MCF 10A (cell line): ENCODE results near the gene FECH. TPM values are rescaled to one million over a fixed set of nuclear protein-coding genes. Genes with fewer than 3 reads are reported as not detected.

ENCODE experiments used
- BruUV-seq: library from RNA; stranded (reverse); fragments of 400-500 nt; replicated peaks from 2 replicates; lab custom pipeline; 2021; lab: Mats Ljungman, UMichigan
- CTCF ChIA-PET: fragments of 300-600 bp; sonication (Branson Sonifier 250); formaldehyde crosslinking; extraction: SDS; loops from one replicate; lab custom pipeline; 2021; ENCODE audit warnings: antibody characterized with exemption, inconsistent platforms; lab: Yijun Ruan, JAX
- POLR2A ChIA-PET: fragments of 300-600, 350-650 bp; sonication (Branson Sonifier 250); formaldehyde crosslinking; extraction: SDS; loops from one replicate; lab custom pipeline; 2020; ENCODE audit warnings: antibody characterized with exemption, inconsistent platforms; lab: Yijun Ruan, JAX
- DNase-seq: peaks from one replicate; pipeline ENCODE4 v3.0.0-alpha.2; 2018; ENCODE audit not compliant: unreplicated experiment
- H3K27ac Mint-ChIP-seq: one replicate; pipeline ENCODE4 v1.8.0; 2022; ENCODE audit warnings: mild to moderate bottlenecking, low read depth, mixed read lengths; ENCODE audit not compliant: unreplicated experiment
- H3K27me3 Mint-ChIP-seq: one replicate; pipeline ENCODE4 v1.8.0; 2022; ENCODE audit warnings: mixed read lengths; ENCODE audit not compliant: insufficient read depth, unreplicated experiment
- H3K36me3 Mint-ChIP-seq: one replicate; pipeline ENCODE4 v1.8.0; 2022; ENCODE audit warnings: mild to moderate bottlenecking, moderate library complexity, mixed read lengths; ENCODE audit not compliant: insufficient read depth, unreplicated experiment
- H3K4me1 Mint-ChIP-seq: one replicate; pipeline ENCODE4 v1.8.0; 2022; ENCODE audit warnings: mixed read lengths; ENCODE audit not compliant: insufficient read depth, unreplicated experiment
- H3K4me3 Mint-ChIP-seq: one replicate; pipeline ENCODE4 v1.8.0; 2022; ENCODE audit warnings: mild to moderate bottlenecking, moderate library complexity, mixed read lengths; ENCODE audit not compliant: unreplicated experiment
- H3K9me3 Mint-ChIP-seq: one replicate; pipeline ENCODE4 v1.8.0; 2022; ENCODE audit warnings: mixed read lengths; ENCODE audit not compliant: unreplicated experiment
- CTCF ChIP-seq: fragments of 200-600 bp; IDR thresholded peaks from one replicate; pipeline ENCODE4 v1.8.0; 2022; ENCODE audit warnings: antibody characterized with exemption, mild to moderate bottlenecking; ENCODE audit not compliant: unreplicated experiment
- intact Hi-C: fragments of 100-400 bp; cut with micrococcal nuclease; formaldehyde crosslinking; loops from 2 replicates; pipeline ENCODE4 v1.14.1; 2022
- total RNA-seq: library from RNA; stranded (reverse); gene quantifications from 2 replicates; pipeline ENCODE4 v1.2.3, GENCODE V29; 2022

FECH gene
- total RNA-seq, 1 experiment from 2014 or later = 23.4 TPM

DNA sequence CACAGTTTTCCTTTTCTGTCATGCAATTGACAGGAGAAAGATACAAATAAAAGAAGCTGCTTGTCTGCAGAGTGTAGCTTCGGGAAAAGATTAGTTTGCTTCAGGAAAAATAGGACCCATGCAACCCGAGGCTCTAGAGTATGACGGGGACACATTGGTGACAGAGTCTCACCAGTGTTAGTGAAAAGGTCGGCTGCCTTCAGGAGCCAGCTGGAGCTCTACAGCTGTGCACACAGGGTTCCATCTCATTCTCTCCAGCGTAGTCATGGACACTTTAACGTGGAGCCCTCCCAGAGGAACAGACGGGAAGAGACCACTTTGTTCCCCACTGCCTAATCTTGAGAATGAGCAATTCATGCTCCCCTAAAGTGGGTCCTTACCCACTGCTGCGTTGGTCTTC is 42.9 kb downstream of the FECH start:
- no peak for TF ChIP-seq CTCF
- Mint-ChIP-seq H3K27me3 (no peaks in the 10 kb centered on the region), H3K27ac (no peak overlapping the region), H3K9me3 (no peaks in the 10 kb centered on the region), H3K36me3 (peaks cover 4% of the 10 kb centered on the region), H3K4me1 (no peaks in the 10 kb centered on the region), H3K4me3 (no peak overlapping the region)
- no TSS peak for BruUV-seq
- no peak for DNase-seq
- ChIA-PET CTCF (interaction anchor here (0.8 to 1.6 kb wide), 3 partner anchors 18 to 734 kb away, joined by 4 read pairs; no protein-coding TSS in a partner anchor), POLR2A (no interaction called here)
- intact Hi-C loops = no loop called here

DNA sequence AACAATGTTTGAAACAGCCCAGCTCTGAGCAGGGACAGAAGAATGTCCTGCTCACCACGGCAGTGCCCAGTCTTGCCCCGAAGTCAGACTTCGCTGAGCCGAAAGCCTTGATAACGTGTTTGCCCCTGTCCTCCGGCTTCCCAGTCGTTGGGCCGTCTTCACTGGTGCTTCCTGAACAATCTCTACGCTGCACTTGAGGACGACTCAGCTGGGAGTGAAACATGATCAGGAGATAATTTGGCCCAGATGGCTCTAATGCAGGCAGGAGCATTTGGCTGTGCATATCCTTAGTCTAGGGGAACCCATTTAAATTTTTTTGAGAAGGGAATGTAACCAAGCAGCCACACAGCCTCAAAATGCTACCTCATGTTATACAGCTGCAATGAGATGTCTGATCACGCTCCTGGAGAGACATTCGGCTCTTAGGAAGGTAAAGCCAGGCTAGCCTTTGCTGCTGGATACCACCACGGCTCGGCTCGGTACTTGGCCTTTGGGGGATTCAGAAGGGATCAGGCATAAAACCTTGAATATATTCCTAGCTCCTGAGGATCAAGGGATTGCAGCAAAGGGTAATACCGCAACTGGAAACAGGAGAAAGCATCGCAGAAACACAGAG is 43.6 kb downstream of the FECH start:
- TF ChIP-seq CTCF = no peak
- Mint-ChIP-seq H3K27ac (no peak overlapping the region), H3K4me3 (no peak overlapping the region), H3K36me3 (peaks cover 4% of the 10 kb centered on the region), H3K4me1 (no peaks in the 10 kb centered on the region), H3K27me3 (no peaks in the 10 kb centered on the region), H3K9me3 (no peaks in the 10 kb centered on the region)
- BruUV-seq = no TSS peak
- intact Hi-C loops = no loop called here
- POLR2A ChIA-PET = no interaction called here
- no peak for DNase-seq
- CTCF ChIA-PET = interaction anchor here (1.1 to 1.6 kb wide), 2 partner anchors 19 to 96 kb away, joined by 4 read pairs; no protein-coding TSS in a partner anchor

- BruUV-seq = no TSS peak
- H3K27ac Mint-ChIP-seq = no peak overlapping the region
Observed at GRCh38 chr18:57542126-57542525, 44.4 kb downstream of the FECH start.

GRCh38 chr18:57539702-57540101 is 46.8 kb downstream of the FECH start:
- H3K27ac Mint-ChIP-seq = no peak overlapping the region

More at GRCh38 chr18:57542126-57542525, 44.4 kb downstream of the FECH start:
- peaks cover 4% of the 10 kb centered on the region for H3K36me3 Mint-ChIP-seq
- ChIA-PET CTCF (no interaction called here), POLR2A (no interaction called here)
- no peak overlapping the region for H3K4me3 Mint-ChIP-seq
- H3K27me3 Mint-ChIP-seq = no peaks in the 10 kb centered on the region
- no peaks in the 10 kb centered on the region for H3K4me1 Mint-ChIP-seq
- H3K9me3 Mint-ChIP-seq = no peaks in the 10 kb centered on the region
- intact Hi-C loops = no loop called here
- no peak for TF ChIP-seq CTCF
- no peak for DNase-seq

More at GRCh38 chr18:57539702-57540101, 46.8 kb downstream of the FECH start:
- Mint-ChIP-seq H3K4me1 (no peaks in the 10 kb centered on the region), H3K27me3 (no peaks in the 10 kb centered on the region), H3K36me3 (no peaks in the 10 kb centered on the region), H3K9me3 (no peaks in the 10 kb centered on the region), H3K4me3 (no peak overlapping the region)
- intact Hi-C loops = no loop called here
- no peak for TF ChIP-seq CTCF
- DNase-seq = no peak
- ChIA-PET POLR2A (no interaction called here), CTCF (interaction anchor here (1.5 kb wide), 1 partner anchor 792 kb away, joined by 3 read pairs; no protein-coding TSS in a partner anchor)
- no TSS peak for BruUV-seq
